Hematopoietic multipotent progenitor cell (in vitro differentiated cells): ENCODE measurements around the gene CACNA1S. TPM values are rescaled to one million over a fixed set of nuclear protein-coding genes. Genes with fewer than 3 reads are reported as not detected.

Experiments
- DNase-seq, 3 donors: peaks; one replicate each; pipeline ENCODE4 v3.0.0-alpha.2; 2011 to 2015; ENCODE audit warnings: low read depth in 2 of 3, low spot score in 2 of 3
- total RNA-seq: library from RNA; depleted of rRNA; stranded (reverse); fragments of >200 nt; gene quantifications from one replicate; pipeline ENCODE4 v1.2.3, GENCODE V29; 2012

CACNA1S gene
- total RNA-seq, 1 donor, result not detected

GRCh38 chr1:201096041-201096461 lies 16.2 kb downstream of the CACNA1S start:
- DNase-seq, result no peak

- DNase-seq, result no peak
Observed at GRCh38 chr1:201095581-201095980, 16.6 kb downstream of the CACNA1S start.

- no peak for DNase-seq
Observed at GRCh38 chr1:201094832-201095231, 17.4 kb downstream of the CACNA1S start.

DNA sequence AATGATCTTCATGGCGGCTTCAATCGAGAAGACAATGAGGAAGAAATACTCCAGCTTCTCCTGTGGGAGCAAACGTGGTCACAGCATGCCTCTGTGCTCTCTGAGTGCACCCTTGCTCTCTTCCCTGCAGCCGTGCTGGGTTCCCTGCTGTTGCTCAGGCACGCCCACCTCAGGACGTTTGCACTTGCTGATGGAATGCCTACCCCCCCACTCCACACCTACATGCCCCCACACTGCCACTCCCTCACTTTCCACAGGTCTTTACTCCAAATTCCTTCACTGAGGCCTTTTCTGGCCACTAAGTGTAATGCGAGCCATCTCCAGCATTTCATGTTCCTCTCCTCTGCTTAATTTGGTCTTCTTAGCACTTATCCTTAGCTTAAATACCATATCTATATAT lies 18.3 kb downstream of the CACNA1S start:
- no peak for DNase-seq

DNA sequence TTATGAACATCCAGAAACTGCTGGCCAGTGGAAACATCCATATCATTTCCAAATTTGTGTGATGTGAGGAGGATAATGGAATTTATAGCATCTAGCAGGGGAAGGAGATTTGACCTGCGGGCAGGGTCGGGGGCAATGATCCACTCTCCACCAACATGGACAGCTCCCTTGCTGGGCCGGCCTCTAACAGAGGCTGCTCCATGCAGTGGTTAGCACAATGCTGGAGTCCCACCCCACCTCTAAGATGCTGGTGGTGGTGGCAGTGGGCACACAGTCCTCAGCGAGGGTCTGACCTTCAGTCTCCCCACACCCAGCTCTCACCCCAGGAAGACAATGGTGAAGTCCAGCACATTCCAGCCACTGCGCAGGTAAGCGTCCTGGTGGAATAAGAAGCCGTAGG lies 18.7 kb downstream of the CACNA1S start:
- DNase-seq, result no peak

GRCh38 chr1:201092738-201093137 lies 19.5 kb downstream of the CACNA1S start:
- DNase-seq, result no peak

GRCh38 chr1:201091256-201091655 lies 21.0 kb downstream of the CACNA1S start:
- no peak for DNase-seq

DNA sequence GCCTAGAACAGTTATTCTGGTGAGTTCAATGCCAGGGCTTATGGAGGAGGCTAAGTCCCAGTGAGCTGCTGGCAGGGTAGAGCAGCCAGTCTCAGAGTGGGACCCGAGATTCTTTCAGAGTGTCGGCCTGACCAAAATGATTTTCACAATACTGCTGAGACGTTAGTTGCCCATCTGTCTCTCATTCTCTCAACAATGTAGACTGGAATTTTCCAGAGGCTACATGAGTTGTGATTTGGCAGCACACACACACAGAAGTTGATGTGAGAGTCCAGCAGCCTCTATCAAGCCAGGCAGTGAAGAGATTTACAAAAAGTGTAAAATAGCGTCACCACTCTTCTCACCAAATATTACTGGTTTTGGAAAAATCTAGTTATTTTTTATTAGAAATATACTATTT lies 21.7 kb downstream of the CACNA1S start:
- DNase-seq, result no peak

GRCh38 chr1:201089596-201089995 lies 22.6 kb downstream of the CACNA1S start:
- no peak for DNase-seq

DNA sequence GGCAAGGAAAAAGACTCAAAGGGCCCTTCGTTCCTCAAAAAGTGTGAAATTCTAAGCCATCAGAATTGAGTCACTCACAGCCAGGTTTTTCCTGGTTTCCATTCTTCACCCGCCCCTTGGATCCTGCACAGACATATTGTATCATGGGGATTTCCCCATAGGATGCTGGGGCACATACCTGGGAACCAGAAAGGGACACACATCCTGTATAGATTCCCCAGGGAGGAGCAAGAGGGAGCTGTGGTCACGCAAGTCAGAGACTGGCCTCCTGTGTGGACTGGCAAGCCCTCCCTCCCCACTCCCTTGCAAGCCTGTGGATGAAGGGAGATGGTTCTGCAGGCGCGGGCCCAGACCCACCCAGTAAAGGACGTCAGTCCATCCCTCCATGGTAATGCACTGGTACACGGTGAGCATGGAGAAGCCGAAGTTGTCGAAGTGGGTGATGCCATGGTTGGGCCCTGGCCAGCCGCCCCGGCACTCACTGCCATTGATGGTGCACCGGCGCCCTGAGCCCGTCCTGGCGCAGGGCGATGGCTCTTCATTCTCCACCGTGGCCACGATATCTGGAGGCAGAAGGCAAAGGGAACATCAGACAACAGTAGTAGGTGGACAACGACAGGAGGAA lies 23.2 kb downstream of the CACNA1S start:
- DNase-seq, result no peak

GRCh38 chr1:201088395-201088794 lies 23.8 kb downstream of the CACNA1S start:
- DNase-seq, result no peak

DNA sequence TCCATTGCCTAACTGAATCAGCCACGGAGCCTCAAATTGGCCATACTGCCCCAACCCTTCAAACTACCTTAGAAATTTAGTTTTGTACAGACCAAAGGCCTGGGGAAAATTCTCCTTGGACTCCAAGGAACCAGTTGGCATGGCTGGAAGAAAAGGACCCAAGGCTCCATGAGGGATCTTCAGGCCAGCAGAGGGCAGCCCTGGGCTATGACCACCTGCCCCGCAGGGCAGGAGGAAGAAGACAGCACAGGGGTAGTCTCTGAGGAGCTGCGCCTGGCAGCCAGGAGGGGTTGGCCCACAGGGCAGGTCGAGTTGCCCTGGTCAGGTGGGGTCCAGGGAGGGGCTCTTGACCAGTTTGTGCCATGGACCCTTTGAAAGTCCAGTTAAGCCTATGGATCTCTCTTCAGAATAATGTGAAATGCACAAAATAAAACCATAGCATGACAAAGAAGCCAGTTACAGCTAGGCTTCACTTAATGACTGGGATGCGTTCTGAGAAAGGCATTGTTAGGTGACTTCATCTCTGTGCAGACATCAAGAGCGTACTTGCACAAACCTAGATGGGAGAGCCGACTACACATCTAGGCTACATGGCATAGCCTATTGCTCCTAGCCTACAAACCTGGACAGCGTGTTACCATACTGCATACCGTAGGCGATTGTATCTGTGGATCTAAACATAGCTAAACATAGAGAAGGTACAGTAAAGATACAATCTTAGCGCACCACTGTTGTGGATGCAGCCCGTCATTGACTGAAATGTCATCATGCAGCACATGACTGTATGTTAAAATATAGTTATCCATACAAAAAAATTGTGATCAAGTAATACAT lies 26.1 kb downstream of the CACNA1S start:
- peak in 2 of 3 donors; percentile 49 to 66 for DNase-seq

DNA sequence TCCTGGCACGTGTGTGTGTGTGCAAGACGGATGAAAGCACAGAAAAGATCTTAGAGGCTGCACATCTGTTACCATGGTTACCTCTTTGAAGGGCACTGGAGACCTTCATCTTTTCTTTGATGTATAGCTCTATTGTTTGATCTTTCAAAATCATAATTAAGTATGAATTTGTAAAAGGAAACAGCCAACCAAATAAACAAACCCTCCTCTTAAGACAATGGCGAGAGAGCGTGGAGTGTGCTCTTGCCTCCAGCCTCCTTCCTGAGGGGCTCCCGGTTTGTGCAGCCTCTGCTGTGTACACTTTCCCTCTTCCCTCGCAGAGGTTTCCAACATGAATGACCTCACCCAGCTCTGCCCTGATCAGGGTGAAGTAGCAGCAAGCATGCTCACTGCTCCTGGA lies 27.9 kb downstream of the CACNA1S start:
- no peak for DNase-seq

DNA sequence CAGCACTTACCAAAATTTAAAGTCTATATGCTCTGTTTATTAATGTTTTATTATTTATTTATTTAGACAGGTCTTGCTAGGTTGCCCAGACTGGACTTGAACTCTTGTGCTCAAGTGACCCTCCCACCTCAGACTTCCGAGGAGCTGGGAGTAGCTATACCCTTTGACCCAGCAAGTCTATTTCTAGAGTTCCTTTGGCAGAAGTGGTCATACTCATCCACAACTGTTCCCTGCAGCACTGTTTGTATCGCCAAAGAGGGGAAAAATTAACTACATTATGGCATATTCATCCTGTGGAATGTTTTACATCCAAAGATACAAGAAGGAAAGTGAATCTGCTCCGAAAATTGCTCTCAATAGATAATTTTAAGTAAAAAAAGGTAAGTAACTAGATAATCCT lies 28.5 kb downstream of the CACNA1S start:
- no peak for DNase-seq

DNA sequence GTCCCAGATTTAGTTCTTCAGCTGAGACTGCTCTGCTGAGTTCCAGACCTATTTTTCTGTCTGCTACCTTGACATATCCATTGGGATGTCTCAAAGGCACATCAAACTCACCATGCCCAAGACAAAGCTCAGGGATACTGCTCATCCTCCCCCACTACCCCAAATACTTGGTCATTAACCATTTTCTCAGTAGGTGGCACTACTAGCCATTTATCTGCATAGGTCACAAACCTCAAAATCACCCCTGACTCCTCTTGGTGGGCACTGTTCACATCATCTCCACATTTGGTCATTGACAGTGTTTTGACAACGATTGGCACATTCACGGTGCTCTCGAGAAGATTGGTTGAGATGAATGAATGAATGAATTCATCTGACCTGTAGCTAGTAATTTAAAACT lies 32.1 kb downstream of the CACNA1S start:
- peak in 1 of 3 donors; percentile 8 for DNase-seq

GRCh38 chr1:201077736-201078135 lies 34.5 kb downstream of the CACNA1S start:
- DNase-seq, result no peak

DNA sequence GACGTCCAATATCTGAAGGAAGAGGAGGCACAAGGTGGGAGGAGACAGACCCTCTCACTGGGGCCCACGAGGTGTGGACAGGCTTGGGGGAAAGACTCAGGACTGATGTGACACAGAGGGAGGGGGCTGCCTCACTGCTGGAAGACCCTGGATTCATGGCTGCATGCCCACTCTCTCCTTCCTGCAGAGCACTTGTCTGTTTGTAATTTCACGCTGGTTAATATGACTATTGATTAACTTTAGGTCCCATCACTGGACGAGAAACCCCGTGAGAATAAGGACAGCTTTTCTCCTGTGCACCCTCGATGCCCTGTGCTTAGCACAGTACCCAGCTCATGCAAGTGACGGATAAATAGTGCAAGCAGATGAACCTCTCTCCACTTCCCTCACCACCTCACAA lies 35.1 kb downstream of the CACNA1S start:
- DNase-seq, result no peak

DNA sequence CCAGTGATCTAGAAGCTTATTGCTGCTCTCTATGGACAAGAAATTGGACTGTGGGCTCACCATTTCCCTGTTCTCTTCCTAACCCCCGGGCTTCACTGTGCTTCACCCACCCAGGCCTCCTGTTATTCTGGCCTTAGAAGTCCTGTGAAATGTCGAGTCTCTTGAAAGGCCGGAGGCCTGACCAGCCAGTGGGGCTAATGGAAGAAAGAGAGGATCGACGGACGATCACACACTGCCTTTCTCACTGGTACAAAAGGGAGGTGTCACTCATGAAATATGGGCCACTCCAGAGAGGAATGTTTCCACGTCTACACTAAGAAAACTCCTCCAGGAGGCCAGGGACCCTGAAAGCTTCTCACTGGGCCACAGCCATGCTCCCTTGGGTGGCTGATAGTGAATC lies 36.1 kb downstream of the CACNA1S start:
- no peak for DNase-seq

- no peak for DNase-seq
Observed at GRCh38 chr1:201074018-201074417, 38.2 kb downstream of the CACNA1S start.

GRCh38 chr1:201072922-201073321 lies 39.3 kb downstream of the CACNA1S start:
- DNase-seq, result no peak

DNA sequence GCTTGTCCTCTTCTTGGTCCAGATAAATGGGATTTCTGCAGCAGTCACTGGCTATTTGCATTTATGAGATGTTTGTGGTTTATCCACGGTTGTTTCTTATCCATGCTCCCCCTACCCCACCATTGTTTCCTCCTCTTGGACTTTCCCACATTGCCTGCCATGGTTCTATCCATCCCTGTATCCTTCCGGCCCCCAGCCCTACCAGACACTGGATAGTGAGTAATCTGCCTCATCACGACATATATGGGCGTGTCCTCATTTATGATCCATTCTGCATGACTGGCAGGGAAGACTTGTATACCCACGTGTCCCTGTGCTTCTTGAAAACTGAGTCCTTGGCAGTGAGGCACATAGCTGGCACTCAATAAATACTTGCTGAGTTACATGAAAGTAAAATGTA lies 40.1 kb downstream of the CACNA1S start:
- no peak for DNase-seq

DNA sequence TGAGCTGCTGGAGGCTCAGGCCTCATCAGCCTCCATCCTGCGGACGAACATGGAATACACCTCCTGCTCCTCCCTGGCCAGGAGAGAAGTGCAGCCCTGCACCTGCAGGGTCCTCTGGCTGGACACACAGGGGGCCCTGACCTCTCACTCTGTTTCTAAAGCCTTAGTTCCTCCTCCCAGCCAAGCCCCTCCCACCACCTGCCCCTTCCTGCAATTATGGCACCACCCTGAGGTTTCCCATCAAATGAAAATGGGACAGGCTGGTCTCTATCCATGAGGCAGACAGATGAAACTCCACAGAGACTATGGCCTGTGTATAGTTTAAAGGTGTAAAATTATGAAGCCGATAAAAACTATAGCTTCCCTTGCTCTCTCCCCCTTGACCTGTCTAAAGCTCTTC lies 42.6 kb downstream of the CACNA1S start:
- DNase-seq, result no peak
